ENCODE measurements around the gene MTHFS.

The MTHFS gene

GRCh38 chr15:79815468-79815867 lies 81.3 kb downstream of the MTHFS start:
- peak; percentile 34 for DNase-seq (ENCODE audit: low spot score)

DNA sequence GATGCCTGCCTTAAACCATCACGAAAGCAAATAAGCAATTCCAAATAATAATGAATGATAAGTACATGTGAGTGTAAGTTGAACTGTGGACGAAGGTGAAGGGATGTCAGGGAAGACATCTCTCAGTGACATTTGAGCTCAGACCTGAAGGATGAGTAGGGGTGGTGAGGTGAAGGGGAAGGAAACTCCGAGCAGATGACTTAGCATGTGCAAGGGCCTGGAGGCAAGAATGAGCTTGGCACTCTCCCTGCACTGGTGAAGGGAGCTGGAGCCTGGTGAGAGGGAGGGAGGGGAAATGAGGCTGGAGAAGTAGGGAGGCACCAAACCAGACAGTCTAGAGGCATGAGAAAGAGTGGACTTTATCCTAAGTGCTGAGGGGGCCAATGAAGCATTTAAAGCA lies 84.3 kb downstream of the MTHFS start:
- DNase-seq (ENCODE audit: low spot score), result no peak

DNA sequence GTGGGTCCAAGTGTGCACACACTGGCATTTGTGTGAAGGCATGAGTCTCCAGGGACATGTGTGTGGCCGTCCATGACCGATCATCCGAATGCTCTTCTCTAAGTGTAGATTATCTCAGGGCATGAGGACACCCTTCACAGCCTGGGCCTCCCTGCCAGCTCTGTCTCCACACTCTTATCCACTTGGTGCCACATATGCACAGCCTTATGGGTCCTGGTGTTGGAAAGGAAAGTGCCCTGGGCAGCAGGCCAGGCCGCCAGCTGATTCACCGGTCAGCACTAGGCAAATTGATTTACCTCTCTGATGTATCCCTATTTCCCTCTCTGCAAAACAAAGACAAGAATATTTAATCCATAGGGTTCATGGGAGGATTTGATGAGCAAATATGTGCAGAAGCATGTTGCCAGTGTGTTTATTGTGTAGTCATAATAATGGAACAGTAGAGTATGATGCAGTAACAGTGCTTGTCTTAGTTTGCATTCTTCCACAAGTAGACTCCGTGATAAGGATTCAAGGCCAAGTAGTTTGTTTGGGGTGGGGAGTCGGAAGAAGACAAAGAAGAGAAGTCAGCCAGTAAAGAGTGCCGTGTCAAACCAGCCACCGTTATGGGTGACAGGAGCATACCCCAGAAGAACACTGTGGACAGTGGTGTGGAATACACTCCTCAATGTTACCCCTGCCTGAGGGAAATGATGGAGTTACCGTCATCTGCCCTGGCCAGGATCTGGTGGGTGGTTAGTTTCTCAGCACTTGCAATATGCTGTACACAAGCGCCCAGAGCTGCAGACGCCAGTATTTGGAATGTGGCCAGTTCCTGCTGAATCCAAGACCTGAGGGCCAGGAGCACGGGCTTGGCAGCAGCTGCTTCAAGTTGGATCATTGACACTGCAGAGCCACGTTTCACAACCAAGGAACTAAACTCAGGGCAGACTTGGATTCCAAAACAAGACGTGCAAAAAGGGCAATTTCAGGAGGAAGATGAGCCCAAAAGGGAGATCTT lies 85.1 kb downstream of the MTHFS start:
- DNase-seq (ENCODE audit: low spot score), result peak; percentile 19

DNA sequence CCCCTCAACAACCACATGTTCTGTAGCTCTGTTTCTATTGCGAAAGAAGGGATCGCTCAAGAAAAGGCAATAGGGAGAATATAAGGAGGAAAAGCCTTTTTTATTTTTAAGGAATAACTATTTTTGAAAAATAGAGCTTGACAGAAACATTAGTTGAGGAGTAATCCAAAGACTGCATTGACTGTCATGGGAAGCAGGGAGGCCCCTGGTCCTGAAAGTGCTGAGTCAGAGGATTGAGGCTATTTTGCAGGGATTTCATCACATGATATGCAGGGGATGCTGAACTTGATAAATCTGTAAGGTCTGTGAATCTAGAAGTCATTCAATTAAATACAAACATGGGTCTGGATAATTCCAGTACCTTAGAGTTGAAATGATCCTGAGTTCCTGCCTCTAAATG lies 92.0 kb downstream of the MTHFS start:
- DNase-seq (ENCODE audit: low spot score), result no peak

DNA sequence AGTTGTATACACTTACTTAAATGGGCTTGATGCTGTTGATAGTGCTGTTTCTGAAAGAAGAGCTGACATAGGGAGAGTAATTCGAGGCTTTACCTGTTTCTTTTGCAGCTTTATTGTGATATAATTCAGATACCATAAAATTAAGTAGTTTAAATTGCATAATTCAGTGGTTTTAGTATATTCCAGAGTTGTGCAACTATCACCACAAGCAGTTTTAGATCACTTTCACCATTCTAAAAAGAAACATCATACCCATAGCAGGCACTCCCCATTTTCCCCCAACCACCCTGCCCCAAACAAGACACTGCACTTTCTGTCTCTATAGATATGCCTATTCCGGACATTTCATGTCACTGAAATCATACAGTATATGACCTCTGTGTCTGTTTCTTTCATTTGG lies 98.5 kb downstream of the MTHFS start:
- no peak for DNase-seq (ENCODE audit: low spot score)
